ENCODE data around the gene TMEM132A.

GRCh38 chr11:60918939-60919265 lies 5.4 kb upstream of the TMEM132A start:
- TF ChIP-seq PHF8 (IDR thresholded peaks at IDR 0.05; ENCODE audit: borderline replicate concordance, low read depth): no peak
- TF ChIP-seq FOSB (CRISPR knock-in tag; IDR thresholded peaks at IDR 0.05): no peak
- TF ChIP-seq MYC (IDR thresholded peaks at IDR 0.05; ENCODE audit: borderline replicate concordance, low read length): no peak
- TF ChIP-seq CHD2 (IDR thresholded peaks at IDR 0.05; ENCODE audit: low read length, partially characterized antibody): no peak
- TF ChIP-seq JUN (IDR thresholded peaks at IDR 0.05): no peak
- TF ChIP-seq, protein P1, sequence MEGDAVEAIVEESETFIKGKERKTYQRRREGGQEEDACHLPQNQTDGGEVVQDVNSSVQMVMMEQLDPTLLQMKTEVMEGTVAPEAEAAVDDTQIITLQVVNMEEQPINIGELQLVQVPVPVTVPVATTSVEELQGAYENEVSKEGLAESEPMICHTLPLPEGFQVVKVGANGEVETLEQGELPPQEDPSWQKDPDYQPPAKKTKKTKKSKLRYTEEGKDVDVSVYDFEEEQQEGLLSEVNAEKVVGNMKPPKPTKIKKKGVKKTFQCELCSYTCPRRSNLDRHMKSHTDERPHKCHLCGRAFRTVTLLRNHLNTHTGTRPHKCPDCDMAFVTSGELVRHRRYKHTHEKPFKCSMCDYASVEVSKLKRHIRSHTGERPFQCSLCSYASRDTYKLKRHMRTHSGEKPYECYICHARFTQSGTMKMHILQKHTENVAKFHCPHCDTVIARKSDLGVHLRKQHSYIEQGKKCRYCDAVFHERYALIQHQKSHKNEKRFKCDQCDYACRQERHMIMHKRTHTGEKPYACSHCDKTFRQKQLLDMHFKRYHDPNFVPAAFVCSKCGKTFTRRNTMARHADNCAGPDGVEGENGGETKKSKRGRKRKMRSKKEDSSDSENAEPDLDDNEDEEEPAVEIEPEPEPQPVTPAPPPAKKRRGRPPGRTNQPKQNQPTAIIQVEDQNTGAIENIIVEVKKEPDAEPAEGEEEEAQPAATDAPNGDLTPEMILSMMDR (IDR thresholded peaks at IDR 0.05): no peak
- no peak for TF ChIP-seq SMC3 (IDR thresholded peaks at IDR 0.05)
- TF ChIP-seq CEBPB (IDR thresholded peaks at IDR 0.05): no peak
- TF ChIP-seq, protein P2, sequence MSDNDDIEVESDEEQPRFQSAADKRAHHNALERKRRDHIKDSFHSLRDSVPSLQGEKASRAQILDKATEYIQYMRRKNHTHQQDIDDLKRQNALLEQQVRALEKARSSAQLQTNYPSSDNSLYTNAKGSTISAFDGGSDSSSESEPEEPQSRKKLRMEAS (IDR thresholded peaks at IDR 0.05): no peak
- no peak for TF ChIP-seq POLR2A (IDR thresholded peaks at IDR 0.05; ENCODE audit: low read length)

Data from A549 (cell line).